HG03103 (cell line): ENCODE measurements around the gene MAP3K6.
A peak's percentile ranks its signal among the peaks of the same experiment; 100 is the strongest.

Source experiments
- ATAC-seq: cut with Tn5 transposase; IDR thresholded peaks from one replicate; pipeline ENCODE4 v1.9.1; 2021; ENCODE audit warnings: low read depth; ENCODE audit not compliant: unreplicated experiment

Gene MAP3K6

GRCh38 chr1:27339213-27339612, 27.5 kb downstream of the MAP3K6 start:
- no peak for ATAC-seq

DNA sequence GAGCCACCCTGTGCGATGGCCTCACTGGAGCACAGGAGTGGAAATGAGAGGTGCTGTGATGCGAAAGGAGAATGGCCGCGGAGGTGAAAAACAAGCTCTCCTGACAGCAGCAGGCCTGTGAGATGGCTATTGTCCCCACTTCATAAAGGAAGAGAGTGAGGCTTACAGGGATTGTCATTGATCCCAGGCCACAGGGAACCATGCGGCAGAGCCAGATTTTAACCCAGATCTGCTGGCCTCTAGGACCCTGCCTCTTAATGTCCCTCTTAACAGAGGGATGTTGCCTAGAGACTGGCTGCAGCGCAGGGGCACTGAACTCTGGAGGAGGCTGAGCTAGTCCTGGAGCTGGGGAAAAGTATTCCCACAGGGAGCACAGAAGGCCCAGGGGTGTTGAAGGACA, 28.0 kb downstream of the MAP3K6 start:
- ATAC-seq: no peak

- no peak for ATAC-seq
Measured at GRCh38 chr1:27336756-27337155, 30.0 kb downstream of the MAP3K6 start.

- ATAC-seq: no peak
Measured at GRCh38 chr1:27335506-27336422, 31.0 kb downstream of the MAP3K6 start.

- no peak for ATAC-seq
Measured at GRCh38 chr1:27333717-27334279, 33.0 kb downstream of the MAP3K6 start.

DNA sequence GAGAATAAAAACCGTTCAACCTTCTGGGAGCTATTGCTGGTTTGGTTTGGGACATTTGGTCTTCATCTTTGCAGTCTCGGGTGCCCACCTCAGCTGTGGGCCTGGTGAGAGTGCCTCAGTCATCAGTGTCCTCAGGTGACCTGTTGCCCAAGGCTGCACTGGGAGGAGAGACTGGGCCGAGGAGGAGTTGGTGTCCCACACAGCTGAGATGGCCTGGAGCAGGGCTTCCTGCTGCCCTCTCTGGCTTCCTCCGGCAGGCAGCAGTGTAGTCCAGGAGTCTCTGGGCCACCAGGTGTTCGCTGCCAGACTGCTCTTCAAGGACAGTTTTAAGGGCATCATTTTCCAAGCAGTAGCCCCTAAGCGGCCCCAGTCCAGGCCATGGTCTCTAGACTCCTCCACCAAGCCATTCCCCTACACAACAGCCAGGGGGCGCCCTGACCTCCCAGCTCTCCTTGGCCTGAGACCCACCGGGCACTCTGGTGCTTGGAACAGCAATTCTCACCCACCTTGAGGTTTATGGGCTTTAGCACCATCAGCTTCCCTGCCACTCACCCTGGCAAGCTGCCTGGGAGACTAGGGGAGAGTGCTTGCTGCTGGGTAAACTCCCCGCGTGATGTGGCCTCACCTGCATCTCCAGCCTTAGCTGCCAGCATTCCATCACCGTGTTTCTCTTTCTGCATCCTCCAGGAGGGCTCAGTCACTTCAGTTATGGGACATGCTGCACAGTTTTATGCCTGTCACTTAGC, 34.1 kb downstream of the MAP3K6 start:
- ATAC-seq: no peak

DNA sequence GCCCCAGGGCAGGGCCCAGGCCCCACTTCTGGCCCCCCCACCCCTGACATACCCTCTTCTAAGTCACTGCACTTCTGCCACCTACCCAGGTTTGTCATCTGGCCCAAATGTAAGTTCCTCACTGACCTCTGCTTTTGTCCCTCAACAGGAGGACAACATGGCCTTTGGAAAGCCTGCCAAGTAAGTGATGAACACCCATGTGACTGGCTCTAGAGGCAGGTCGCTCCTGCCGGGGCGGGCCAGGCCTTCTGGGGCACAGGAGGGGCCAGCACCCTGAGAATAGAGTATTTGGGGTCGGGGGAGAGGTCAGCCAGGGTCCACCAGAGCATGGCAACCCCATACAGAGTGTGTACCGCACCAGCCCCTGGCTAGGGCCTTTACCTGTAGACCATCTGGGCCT, 34.8 kb downstream of the MAP3K6 start:
- ATAC-seq: no peak

DNA sequence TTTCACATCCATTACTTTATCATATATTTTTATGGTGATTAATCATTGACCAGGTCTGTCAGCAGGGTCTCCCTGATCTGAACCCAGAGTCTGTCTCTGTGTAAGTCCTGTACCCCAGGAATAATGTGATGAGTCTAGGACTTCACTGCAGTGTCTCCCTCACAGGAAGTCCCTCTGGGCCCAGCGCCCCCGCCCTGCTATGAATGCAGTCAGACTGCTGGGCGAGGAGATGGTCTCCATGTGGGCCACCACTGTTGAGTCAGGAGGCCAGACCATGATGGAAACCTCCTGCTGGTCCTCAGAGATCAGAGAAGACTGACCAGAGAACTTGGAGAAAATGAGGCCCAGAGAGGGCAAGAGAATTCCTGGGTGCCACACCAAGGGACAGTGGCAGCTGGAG, 35.3 kb downstream of the MAP3K6 start:
- no peak for ATAC-seq

GRCh38 chr1:27330786-27331185, 36.0 kb downstream of the MAP3K6 start:
- no peak for ATAC-seq

DNA sequence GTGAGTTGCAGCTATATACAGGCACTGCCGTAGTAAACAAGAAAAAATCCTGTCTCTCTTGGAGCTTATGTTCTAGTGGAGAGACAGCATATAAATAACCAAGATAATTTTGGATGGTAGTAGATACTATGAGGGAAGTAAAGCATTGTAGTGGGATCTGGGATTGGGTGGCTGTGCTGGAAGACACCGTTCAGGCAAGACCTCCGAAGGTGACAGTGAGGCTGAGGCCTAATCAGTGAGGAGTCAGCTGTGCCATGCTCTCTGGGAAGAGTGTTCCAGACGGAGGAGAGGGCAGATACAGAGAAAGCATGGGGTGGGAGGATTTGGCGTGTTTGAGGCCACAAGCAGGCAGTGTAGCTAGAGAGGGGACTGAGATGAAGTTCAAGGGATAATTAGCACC, 38.8 kb downstream of the MAP3K6 start:
- ATAC-seq: no peak

- no peak for ATAC-seq
Measured at GRCh38 chr1:27325286-27325685, 41.5 kb downstream of the MAP3K6 start.

DNA sequence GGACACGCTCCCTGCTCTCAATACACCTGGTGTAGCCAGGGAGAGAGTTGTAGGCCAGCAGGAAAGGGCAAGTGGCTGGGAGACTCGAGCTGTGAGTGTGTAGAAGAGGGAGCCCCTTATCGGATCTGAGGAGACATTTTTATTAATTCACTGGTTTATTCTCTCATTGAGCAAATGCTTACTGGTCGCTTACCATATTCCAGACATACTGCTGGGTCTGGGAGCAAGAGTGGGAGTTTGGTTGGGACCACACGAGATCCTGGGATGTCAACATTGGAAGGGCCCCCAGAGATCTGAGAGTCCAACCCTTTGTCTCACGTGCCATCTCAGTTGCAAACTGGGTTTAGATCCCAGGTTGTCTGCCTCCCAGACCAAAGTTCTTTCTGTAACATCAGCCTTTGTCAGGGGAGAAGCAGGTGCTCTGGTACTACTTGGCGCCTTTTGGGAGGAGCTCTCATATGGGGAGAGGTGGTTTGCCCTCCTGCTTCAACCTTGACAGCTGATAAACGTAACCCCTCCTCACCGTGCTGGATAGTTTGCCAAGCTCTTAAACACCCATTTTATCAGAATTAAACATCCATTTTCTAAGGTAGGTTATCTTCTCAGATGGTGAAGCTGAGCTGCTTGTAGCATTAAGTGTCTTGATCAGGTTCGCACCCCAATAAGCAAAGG, 44.1 kb downstream of the MAP3K6 start:
- no peak for ATAC-seq

DNA sequence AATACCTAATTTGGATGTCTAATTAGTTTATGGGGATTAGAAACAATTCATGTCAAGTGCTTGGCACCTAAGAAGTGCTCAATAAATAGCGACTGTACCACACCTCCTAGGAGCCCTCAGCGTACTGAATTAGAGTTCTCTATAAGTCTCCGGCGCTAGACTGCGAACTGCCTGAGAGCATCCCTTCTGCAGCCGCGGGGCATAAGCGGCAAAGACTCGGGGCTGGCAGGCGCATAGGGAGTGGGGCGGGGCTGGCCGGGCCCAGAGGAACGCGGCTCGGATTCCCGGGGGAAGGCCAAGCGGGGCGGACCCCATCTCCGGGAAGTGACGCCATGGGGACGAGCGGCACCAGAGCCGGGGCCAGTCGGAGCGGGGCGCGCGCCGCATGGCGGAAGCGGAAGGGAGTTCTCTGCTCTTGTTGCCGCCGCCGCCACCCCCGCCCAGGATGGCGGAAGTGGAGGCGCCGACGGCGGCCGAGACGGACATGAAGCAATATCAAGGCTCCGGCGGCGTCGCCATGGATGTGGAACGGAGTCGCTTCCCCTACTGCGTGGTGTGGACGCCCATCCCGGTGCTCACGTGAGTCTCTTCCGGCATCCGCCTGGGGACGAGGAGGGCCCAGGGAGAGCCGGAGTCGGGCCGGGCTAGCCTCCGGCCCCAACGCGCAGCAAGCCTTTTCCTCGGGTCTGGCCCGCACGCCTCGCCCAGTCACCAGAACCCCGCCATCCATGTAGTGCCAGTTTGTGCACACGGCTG, 44.8 kb downstream of the MAP3K6 start, which contains the start of gene TMEM222:
TSS of gene TMEM222 (plus strand) at position 351 of the 756 bp plus-strand sequence. CDS start at position 386, 35 bp downstream.
- ATAC-seq: peak; percentile 88

- ATAC-seq: no peak
Measured at GRCh38 chr1:27318596-27318995, 48.2 kb downstream of the MAP3K6 start.

- ATAC-seq: no peak
Measured at GRCh38 chr1:27318136-27318535, 48.6 kb downstream of the MAP3K6 start.

DNA sequence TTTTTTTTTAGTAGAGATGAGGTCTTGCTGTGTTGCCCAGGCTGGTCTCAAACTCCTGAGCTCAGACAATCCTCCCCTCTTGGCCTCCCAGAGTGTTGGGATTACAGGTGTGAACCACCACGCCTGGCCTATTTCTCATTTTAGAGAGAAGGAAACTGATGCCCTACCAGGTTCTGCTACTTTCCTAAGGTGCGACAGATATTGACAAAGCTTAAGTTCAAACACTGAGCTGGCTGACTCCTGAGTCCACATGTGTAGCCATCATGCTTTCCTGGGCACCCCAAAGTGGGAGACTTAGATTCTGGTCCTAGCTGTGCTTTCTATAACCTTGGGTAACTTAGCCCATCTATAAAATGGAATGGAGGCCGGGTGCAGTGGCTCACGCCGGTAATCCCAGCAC, 49.9 kb downstream of the MAP3K6 start:
- no peak for ATAC-seq

DNA sequence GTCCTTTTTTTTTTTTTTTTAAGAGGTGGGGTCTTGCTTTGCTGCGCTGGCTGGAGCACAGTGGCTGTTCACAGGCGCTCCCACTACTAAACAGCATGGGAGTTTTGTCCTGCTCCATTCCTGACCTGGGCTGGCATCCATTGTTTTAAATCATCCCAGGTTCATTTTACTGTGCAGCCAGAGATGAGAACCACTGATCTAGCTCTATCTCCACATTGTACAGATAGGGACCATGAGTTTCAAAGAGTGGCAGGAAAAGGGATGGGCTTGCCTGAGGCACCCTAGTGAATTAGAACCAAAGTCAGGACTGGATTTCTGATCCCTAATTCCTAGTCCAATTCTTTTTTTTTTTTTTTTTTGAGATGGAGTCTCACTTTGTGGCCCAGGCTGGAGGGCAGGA, 52.0 kb downstream of the MAP3K6 start:
- ATAC-seq: no peak

DNA sequence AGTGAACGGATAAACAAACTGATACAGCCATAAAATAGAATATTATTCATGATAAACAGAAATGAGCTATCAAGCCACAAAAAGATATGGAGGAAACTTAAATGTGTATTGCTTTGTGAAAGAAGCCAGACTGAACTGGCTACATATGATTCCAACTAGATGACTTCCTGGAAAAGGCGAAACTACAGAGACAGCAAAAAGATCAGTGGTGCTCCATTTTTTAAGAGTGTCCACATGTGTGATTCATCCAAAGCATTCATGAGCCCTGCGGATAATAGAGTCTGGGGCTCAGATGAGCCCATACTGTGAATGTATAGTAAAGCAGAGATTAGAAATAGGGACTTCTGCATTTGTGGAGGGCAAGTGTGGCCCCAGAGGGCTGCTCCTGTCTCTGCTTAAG, 52.6 kb downstream of the MAP3K6 start:
- ATAC-seq: no peak

DNA sequence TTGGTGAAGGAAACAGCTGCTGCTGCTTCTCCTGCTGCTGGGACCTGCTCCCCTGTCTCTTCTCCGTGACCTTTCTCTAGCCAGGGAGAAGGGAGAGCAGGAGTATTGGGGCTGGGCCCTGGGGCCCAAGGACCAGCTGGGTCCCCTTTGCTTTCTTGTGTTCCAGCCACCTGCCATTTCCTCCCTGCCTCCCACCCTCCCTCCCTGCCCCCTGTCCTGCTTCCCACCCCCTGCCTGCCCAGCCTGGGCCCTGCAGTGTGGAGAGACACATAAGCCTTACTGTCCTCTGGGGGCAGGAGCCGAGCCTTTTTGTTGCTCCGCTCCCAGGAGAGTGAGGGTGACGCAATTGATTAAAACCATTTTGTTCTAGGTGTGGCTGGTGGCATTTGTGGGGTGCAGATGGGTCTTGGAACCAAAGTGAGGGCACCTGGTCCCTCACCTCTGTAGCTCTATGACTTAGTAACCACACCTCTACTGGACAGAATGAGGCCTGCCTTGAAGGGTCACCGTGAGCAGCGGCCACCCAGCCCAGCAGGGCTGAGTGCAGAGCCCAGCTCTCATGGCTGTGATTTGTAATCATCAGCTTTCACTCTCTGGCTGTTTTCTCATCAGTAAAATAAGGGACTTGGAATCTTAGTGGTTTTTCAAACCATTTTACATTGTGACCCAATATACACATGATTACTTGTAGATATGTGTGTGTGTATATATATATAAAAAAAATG, 58.7 kb downstream of the MAP3K6 start:
- no peak for ATAC-seq
